Measurements from ENCODE around the gene SUSD2. TPM values are rescaled to one million over a fixed set of nuclear protein-coding genes. Genes with fewer than 3 reads are reported as not detected.

Gene SUSD2
- polyA plus RNA-seq, 1 experiment: 5.2 TPM

GRCh38 chr22:24166811-24167210 is 14.5 kb upstream of the SUSD2 start:
- no peak for DNase-seq (ENCODE audit: low read depth)
- H3K27me3 ChIP-seq (ENCODE audit: control insufficient read depth, insufficient read depth, low read length): no peaks in the 10 kb centered on the region
- no peak for TF ChIP-seq CTCF (IDR thresholded peaks at IDR 0.05; ENCODE audit: insufficient read depth, low read depth, low read length)
- POLR2A ChIA-PET: no interaction called here
- CTCF ChIA-PET: interaction anchor here (0.8 to 8.4 kb wide), 3 partner anchors 8 to 404 kb away, joined by 3 to 66 read pairs (median 25); partner anchors contain the start of gene C22orf15
- no peak overlapping the region for H3K4me3 ChIP-seq (ENCODE audit: low read depth, low read length)
- peaks cover 48% of the 10 kb centered on the region for H3K36me3 ChIP-seq (ENCODE audit: control insufficient read depth, insufficient read depth, low read length)

DNA sequence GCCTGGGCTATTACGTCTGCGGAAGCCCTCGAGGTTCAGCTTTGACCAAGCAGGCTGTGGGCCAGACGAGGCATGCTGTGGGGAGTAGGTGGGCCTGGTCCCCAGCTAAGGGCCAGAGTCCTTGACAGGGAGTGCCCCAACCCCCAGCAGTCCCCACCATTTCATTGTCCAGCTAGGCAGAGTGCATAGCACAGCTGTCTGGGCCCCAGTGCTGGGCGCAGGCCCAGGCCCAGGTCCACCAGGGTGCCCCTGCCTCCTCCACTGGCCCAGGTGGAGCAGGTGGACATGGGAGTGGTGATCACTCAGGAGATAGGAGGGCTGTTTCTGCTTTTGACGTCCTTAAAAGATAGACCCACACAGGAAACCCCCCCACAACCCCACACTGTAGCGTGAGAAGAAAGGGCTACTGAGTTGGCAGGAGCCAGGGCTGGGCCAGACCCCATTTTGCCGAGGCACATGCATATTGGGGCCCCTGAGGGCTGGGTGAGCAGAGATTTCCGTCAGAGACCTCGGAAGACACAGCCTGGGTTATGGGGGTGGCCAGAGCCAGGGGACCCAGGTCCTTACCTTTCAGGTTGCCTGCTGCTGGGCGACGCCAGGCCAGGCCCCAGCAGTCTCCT is 11.7 kb upstream of the SUSD2 start:
- no peak for TF ChIP-seq CTCF (IDR thresholded peaks at IDR 0.05; ENCODE audit: insufficient read depth, low read depth, low read length)
- Histone ChIP-seq H3K4me3 (ENCODE audit: low read depth, low read length) (no peak overlapping the region), H3K27me3 (ENCODE audit: control insufficient read depth, insufficient read depth, low read length) (no peaks in the 10 kb centered on the region), H3K36me3 (ENCODE audit: control insufficient read depth, insufficient read depth, low read length) (peaks cover 51% of the 10 kb centered on the region)
- CTCF ChIA-PET: interaction anchor here (8.4 kb wide), 1 partner anchor 14 kb away, joined by 66 read pairs; no protein-coding TSS in a partner anchor
- DNase-seq (ENCODE audit: low read depth): no peak
- POLR2A ChIA-PET: no interaction called here

DNA sequence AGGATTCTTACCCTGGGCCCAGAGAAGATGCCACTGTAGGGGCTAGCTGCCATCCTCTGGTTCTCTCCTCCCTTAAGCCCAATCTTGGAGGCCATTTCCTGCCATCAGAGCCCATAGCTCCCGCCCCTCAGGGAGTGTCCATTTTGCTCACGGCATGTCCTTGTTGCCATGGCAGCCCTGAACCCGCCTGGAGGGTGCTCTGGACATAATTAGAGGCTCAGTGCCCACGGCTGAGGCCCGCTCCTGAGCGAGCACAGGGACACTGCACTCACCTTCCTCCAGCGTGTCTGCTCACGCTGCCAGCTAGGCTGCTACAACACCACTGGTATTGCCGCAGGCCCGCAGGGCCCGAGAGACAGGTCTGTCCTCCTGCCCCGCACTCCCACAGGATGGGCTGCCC is 11.1 kb upstream of the SUSD2 start:
- no peaks in the 10 kb centered on the region for H3K27me3 ChIP-seq (ENCODE audit: control insufficient read depth, insufficient read depth, low read length)
- ChIA-PET POLR2A (no interaction called here), CTCF (interaction anchor here (8.4 kb wide), 1 partner anchor 14 kb away, joined by 66 read pairs; no protein-coding TSS in a partner anchor)
- H3K36me3 ChIP-seq (ENCODE audit: control insufficient read depth, insufficient read depth, low read length): peaks cover 49% of the 10 kb centered on the region
- no peak for DNase-seq (ENCODE audit: low read depth)
- H3K4me3 ChIP-seq (ENCODE audit: low read depth, low read length): no peak overlapping the region
- TF ChIP-seq CTCF (IDR thresholded peaks at IDR 0.05; ENCODE audit: insufficient read depth, low read depth, low read length): no peak

GRCh38 chr22:24170632-24171031 is 10.7 kb upstream of the SUSD2 start:
- no peak for DNase-seq (ENCODE audit: low read depth)
- Histone ChIP-seq H3K27me3 (ENCODE audit: control insufficient read depth, insufficient read depth, low read length) (no peaks in the 10 kb centered on the region), H3K36me3 (ENCODE audit: control insufficient read depth, insufficient read depth, low read length) (peaks cover 47% of the 10 kb centered on the region), H3K4me3 (ENCODE audit: low read depth, low read length) (no peak overlapping the region)
- POLR2A ChIA-PET: no interaction called here
- CTCF ChIA-PET: interaction anchor here (1.0 to 8.4 kb wide), 2 partner anchors 15 to 20 kb away, joined by 3 to 66 read pairs; no protein-coding TSS in a partner anchor
- no peak for TF ChIP-seq CTCF (IDR thresholded peaks at IDR 0.05; ENCODE audit: insufficient read depth, low read depth, low read length)

DNA sequence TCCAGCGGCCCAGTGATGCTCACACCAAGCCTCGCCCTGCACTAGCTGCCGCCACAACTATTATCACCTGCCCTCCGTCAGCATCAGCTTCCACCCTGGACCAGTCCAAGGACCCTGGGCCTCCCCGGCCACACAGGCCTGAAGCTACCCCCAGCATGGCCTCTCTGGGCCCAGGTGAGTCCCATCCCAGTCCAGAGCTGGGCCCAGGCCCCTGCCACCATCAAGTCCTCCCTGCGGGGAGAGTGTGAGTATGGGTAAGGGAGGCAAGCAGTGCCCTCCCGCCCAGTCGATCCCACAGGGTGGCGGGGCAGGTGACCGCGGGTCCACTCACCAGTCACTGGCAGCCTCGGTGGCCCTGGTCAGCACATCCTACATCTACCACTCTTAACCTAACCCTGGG is 9.5 kb upstream of the SUSD2 start:
- no peak for TF ChIP-seq CTCF (IDR thresholded peaks at IDR 0.05; ENCODE audit: insufficient read depth, low read depth, low read length)
- Histone ChIP-seq H3K27me3 (ENCODE audit: control insufficient read depth, insufficient read depth, low read length) (no peaks in the 10 kb centered on the region), H3K36me3 (ENCODE audit: control insufficient read depth, insufficient read depth, low read length) (peaks cover 42% of the 10 kb centered on the region), H3K4me3 (ENCODE audit: low read depth, low read length) (no peak overlapping the region)
- no peak for DNase-seq (ENCODE audit: low read depth)
- ChIA-PET POLR2A (no interaction called here), CTCF (interaction anchor here (1.0 to 8.4 kb wide), 3 partner anchors 15 to 18 kb away, joined by 3 to 66 read pairs (median 41); no protein-coding TSS in a partner anchor)

Measured in BJ (cell line).